Measurements from ENCODE around the gene VAV3. TPM values are rescaled to one million over a fixed set of nuclear protein-coding genes. Genes with fewer than 3 reads are reported as not detected.

VAV3 gene
- total RNA-seq, 1 donor from 2014 or later, result 11.3 TPM

DNA sequence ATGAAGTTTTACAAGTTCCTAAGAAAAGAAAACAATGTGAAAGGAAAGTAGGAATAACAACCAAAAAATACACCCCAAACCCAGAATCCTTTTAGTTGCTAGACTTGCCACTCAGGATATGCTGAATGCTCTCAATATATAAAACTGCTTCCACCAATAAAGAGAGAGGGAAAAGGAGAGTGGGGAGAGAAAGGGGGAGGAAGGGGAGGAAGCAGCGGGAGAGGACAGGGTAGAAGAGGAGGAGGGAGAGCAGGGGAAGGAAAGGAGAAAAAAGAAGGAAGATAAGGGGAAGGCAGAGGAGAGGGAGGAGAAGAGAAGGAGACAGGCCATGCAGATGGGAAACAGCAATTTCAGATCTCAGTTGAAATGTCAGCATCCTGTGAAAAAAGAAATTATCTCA lies 198.4 kb downstream of the VAV3 start:
- H3K4me3 ChIP-seq, result no peak overlapping the region
- TF ChIP-seq, protein P1, sequence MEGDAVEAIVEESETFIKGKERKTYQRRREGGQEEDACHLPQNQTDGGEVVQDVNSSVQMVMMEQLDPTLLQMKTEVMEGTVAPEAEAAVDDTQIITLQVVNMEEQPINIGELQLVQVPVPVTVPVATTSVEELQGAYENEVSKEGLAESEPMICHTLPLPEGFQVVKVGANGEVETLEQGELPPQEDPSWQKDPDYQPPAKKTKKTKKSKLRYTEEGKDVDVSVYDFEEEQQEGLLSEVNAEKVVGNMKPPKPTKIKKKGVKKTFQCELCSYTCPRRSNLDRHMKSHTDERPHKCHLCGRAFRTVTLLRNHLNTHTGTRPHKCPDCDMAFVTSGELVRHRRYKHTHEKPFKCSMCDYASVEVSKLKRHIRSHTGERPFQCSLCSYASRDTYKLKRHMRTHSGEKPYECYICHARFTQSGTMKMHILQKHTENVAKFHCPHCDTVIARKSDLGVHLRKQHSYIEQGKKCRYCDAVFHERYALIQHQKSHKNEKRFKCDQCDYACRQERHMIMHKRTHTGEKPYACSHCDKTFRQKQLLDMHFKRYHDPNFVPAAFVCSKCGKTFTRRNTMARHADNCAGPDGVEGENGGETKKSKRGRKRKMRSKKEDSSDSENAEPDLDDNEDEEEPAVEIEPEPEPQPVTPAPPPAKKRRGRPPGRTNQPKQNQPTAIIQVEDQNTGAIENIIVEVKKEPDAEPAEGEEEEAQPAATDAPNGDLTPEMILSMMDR (IDR thresholded peaks at IDR 0.05), result no peak
- no peaks in the 10 kb centered on the region for H3K9me3 ChIP-seq
- H3K4me1 ChIP-seq, result no peaks in the 10 kb centered on the region
- H3K27ac ChIP-seq, result no peak overlapping the region
- DNase-seq, result no peak
- ATAC-seq, result no peak
- intact Hi-C loops (cut with DNase I), result no loop called here
- no peaks in the 10 kb centered on the region for H3K27me3 ChIP-seq (ENCODE audit: low read depth)
- no peaks in the 10 kb centered on the region for H3K36me3 ChIP-seq

DNA sequence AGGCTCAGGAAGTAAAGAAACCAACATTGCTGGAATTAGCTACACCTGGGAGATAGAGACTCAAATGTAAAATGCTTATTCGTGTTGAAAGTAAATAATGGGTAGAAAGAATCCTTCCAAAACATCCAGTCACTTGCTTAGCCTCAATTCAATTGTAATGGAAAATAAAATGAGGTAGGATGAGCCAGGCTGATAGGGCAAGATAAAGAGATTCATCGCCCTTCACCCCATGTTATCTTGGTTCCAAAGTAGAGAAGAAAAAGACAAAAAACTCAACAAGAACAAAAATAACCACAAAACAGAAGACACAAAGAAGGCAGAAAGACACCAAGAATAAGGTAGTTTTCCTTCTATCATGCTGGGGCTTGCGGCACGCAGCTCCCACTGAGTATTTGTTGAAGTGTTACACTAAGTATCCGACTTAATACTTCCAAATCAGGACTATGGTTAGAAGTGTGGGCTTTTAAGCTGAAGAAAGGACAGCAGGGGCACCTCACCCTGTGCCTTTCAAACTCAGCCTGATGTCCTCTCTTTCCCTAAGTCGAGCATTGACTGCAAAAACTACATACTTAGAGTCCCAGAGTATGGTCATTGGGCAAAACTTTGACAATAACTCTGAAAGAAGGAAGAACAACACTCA lies 202.1 kb downstream of the VAV3 start:
- H3K4me3 ChIP-seq, result no peak overlapping the region
- H3K36me3 ChIP-seq, result no peaks in the 10 kb centered on the region
- ATAC-seq (no peak), DNase-seq (no peak)
- no peaks in the 10 kb centered on the region for H3K9me3 ChIP-seq
- no peaks in the 10 kb centered on the region for H3K27me3 ChIP-seq (ENCODE audit: low read depth)
- TF ChIP-seq, protein P1 (IDR thresholded peaks at IDR 0.05), result no peak
- intact Hi-C loops (cut with DNase I), result no loop called here
- H3K27ac ChIP-seq, result no peak overlapping the region
- H3K4me1 ChIP-seq, result no peaks in the 10 kb centered on the region

DNA sequence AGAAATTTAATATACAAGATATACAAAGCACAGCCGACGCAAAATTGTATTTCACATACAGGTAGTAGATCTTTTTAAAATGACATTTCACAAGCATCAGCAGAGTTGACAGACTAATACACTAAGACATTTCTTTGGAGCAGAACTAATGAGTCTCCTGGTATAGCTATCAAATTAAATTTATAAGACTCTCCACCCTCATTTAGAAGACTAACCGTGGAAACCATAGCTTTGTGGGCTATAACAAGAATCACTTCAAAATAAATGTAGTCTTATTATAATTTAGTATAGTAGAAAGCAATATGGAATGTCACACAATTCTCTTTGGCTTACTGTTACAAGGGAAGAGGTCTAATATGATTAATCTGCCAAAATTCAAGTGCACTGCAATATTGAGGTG lies 204.9 kb downstream of the VAV3 start:
- Histone ChIP-seq H3K4me3 (no peak overlapping the region), H3K4me1 (no peaks in the 10 kb centered on the region), H3K36me3 (no peaks in the 10 kb centered on the region), H3K27ac (no peak overlapping the region), H3K9me3 (no peaks in the 10 kb centered on the region), H3K27me3 (ENCODE audit: low read depth) (no peaks in the 10 kb centered on the region)
- no peak for ATAC-seq
- intact Hi-C loops (cut with DNase I), result no loop called here
- no peak for DNase-seq
- TF ChIP-seq, protein P1 (IDR thresholded peaks at IDR 0.05), result no peak

DNA sequence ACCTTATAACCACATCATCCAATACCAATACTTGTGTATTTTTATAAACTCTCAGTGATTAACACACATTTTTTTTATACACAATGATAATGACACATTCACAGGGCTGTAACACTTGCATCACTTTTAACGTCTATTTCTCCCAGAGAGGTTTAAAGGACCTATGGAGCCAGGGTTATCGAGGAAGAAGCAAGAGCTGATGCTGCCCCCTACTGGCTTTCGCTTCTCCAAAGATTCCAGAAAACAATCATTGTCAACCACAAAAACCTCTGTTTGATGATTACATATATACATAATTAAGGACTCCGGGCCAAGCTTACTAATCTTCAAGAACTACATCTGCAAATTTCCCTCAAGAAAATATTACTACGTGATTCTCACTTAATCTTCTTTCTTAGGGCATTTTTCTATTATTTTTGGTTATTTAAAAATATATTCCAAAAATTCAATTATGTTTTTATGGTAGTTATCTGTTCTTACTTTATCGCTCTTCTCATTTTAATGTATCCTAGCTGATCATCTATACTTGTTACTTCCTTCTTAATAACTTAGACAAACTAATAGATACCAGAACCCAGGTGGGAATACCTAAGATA lies 214.5 kb downstream of the VAV3 start:
- DNase-seq (peak; percentile 52), ATAC-seq (peak; percentile 31 to 42)
- Histone ChIP-seq H3K36me3 (no peaks in the 10 kb centered on the region), H3K27me3 (ENCODE audit: low read depth) (no peaks in the 10 kb centered on the region), H3K4me3 (no peak overlapping the region), H3K9me3 (no peaks in the 10 kb centered on the region), H3K27ac (no peak overlapping the region), H3K4me1 (no peaks in the 10 kb centered on the region)
- intact Hi-C loops (cut with DNase I), result no loop called here
- TF ChIP-seq, protein P1 (IDR thresholded peaks at IDR 0.05), result peak; percentile 62

DNA sequence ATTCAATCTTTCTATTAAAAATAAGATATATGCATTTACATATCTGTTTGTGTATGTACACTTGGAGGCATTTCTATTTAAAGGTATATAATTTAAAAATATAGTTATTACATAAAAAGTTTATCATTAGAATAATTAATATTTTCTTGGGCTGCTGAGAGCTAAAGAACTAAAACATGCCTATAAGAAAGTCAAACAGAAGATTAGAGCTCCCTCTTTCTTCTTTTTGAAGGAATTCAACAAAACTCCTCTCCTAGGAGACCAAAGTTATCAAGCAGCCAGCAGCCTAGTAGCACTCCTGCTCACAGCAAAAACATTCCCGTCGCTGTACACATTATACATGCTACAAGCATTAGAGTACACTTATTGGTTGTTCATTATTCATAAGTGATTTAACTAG lies 216.4 kb downstream of the VAV3 start:
- Histone ChIP-seq H3K27me3 (ENCODE audit: low read depth) (no peaks in the 10 kb centered on the region), H3K4me1 (no peaks in the 10 kb centered on the region)

More for the DNA sequence above, 216.4 kb downstream of the VAV3 start:
- intact Hi-C loops (cut with DNase I), result no loop called here
- no peak for ATAC-seq
- Histone ChIP-seq H3K36me3 (no peaks in the 10 kb centered on the region), H3K9me3 (no peaks in the 10 kb centered on the region), H3K27ac (no peak overlapping the region), H3K4me3 (no peak overlapping the region)
- TF ChIP-seq, protein P1 (IDR thresholded peaks at IDR 0.05), result no peak
- DNase-seq, result no peak
